ENCODE results near the gene CCDC152. TPM values are rescaled to one million over a fixed set of nuclear protein-coding genes. Genes with fewer than 3 reads are reported as not detected.

The CCDC152 gene
- total and polyA plus RNA-seq, 10 of the 15 experiments (the other 5 are each of a cell fraction or from before 2014, with no cell fraction given), result 0.12 to 25.8 (median 13.5) TPM

GRCh38 chr5:42842921-42843641 lies 86.5 kb downstream of the CCDC152 start:
- DNase-seq (ENCODE audit: low read depth, low spot score) (no peak), FAIRE-seq (no peak)

More at GRCh38 chr5:42842921-42843641, 86.5 kb downstream of the CCDC152 start:
- TF ChIP-seq GABPA (IDR thresholded peaks at IDR 0.05; ENCODE audit: low read depth) (no peak), SMC3 (IDR thresholded peaks at IDR 0.05; ENCODE audit: borderline replicate concordance, low read length) (no peak), ASH2L (IDR thresholded peaks at IDR 0.05; ENCODE audit: borderline replicate concordance, low read depth) (no peak), HCFC1 (IDR thresholded peaks at IDR 0.05; ENCODE audit: low read length) (no peak), MEF2A (IDR thresholded peaks at IDR 0.05; ENCODE audit: insufficient read depth, low read depth, low read length) (no peak), GATAD2B (conservative IDR thresholded peaks at IDR 0.05; ENCODE audit: low read depth) (no peak), DPF2 (IDR thresholded peaks at IDR 0.05) (no peak), ZNF24 (IDR thresholded peaks at IDR 0.05) (no peak)
- TF ChIP-seq, protein P1, sequence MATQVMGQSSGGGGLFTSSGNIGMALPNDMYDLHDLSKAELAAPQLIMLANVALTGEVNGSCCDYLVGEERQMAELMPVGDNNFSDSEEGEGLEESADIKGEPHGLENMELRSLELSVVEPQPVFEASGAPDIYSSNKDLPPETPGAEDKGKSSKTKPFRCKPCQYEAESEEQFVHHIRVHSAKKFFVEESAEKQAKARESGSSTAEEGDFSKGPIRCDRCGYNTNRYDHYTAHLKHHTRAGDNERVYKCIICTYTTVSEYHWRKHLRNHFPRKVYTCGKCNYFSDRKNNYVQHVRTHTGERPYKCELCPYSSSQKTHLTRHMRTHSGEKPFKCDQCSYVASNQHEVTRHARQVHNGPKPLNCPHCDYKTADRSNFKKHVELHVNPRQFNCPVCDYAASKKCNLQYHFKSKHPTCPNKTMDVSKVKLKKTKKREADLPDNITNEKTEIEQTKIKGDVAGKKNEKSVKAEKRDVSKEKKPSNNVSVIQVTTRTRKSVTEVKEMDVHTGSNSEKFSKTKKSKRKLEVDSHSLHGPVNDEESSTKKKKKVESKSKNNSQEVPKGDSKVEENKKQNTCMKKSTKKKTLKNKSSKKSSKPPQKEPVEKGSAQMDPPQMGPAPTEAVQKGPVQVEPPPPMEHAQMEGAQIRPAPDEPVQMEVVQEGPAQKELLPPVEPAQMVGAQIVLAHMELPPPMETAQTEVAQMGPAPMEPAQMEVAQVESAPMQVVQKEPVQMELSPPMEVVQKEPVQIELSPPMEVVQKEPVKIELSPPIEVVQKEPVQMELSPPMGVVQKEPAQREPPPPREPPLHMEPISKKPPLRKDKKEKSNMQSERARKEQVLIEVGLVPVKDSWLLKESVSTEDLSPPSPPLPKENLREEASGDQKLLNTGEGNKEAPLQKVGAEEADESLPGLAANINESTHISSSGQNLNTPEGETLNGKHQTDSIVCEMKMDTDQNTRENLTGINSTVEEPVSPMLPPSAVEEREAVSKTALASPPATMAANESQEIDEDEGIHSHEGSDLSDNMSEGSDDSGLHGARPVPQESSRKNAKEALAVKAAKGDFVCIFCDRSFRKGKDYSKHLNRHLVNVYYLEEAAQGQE (IDR thresholded peaks at IDR 0.05; ENCODE audit: low read depth, low read length), result no peak
- ATAC-seq, result no peak
- POLR2A ChIA-PET, result no interaction called here
- H2AFZ ChIP-seq (ENCODE audit: control insufficient read depth, low read depth, low read length), result no peak overlapping the region
- WGBS (ENCODE audit: insufficient coverage, insufficient replicate concordance, low lambda C conversion rate, missing lambda C conversion rate), result 43% methylated on average over 4 of the region's 4 CpGs
- H3K27ac ChIP-seq (ENCODE audit: control insufficient read depth, insufficient read depth), result no peak overlapping the region
- H4K20me1 ChIP-seq (ENCODE audit: control insufficient read depth, insufficient read depth), result no peaks in the 10 kb centered on the region
- H3K79me2 ChIP-seq (ENCODE audit: control insufficient read depth, insufficient read depth, low read length), result no peaks in the 10 kb centered on the region
- no peak overlapping the region for H3K4me2 ChIP-seq (ENCODE audit: control insufficient read depth, insufficient read depth)
- RAD21 ChIA-PET (ENCODE audit: unreplicated experiment), result no interaction called here
- SMC1A ChIA-PET (ENCODE audit: uncharacterized antibody, unreplicated experiment), result interaction anchor here (0.9 to 1.3 kb wide), 2 partner anchors 10 to 15 kb away, joined by 3 to 4 read pairs; no protein-coding TSS in a partner anchor
- H3K9ac ChIP-seq (ENCODE audit: control insufficient read depth, insufficient read depth, low read length), result no peak overlapping the region
- no TSS peak for BruUV-seq (replicated peaks)
- H3K4me1 ChIP-seq (ENCODE audit: control insufficient read depth, insufficient read depth, low read length), result no peaks in the 10 kb centered on the region
- in situ Hi-C loops (cut with MboI), result no loop called here
- H3K36me3 ChIP-seq (ENCODE audit: control insufficient read depth in 2 of 2, insufficient read depth in 2 of 2, low read length in 1 of 2), result no peaks in the 10 kb centered on the region
- 0 out of 4 replicates have a peak, but pooled peaks cover 0 to 2% of the 10 kb centered on the region in 2 experiments for H3K27me3 ChIP-seq (replicated peaks in 1 of 2; ENCODE audit: control insufficient read depth in 2 of 2, insufficient read depth in 2 of 2, low read length in 1 of 2)
- H3K9me3 ChIP-seq (replicated peaks; ENCODE audit: control insufficient read depth, insufficient read depth, low read length), result no peaks in the 10 kb centered on the region
- H3K4me3 ChIP-seq, result no peak overlapping the region
- intact Hi-C loops (cut with micrococcal nuclease; ENCODE audit: unreplicated experiment), result no loop called here
- CTCF ChIA-PET, result no interaction called here
